22Rv1 (cell line): ENCODE measurements around the gene DUSP1.

Experiments
- ZFX ChIP-seq: fragments of 450-650 bp; IDR thresholded peaks from 2 replicates; pipeline ENCODE4 v1.6.1; 2017; ENCODE audit warnings: antibody characterized with exemption, borderline replicate concordance
- TF ChIP-seq, protein P1 (sequence below): fragments of 450-650 bp; IDR thresholded peaks from 2 replicates; pipeline ENCODE4 v1.5.1; 2017; ENCODE audit warnings: mild to moderate bottlenecking

DNA sequence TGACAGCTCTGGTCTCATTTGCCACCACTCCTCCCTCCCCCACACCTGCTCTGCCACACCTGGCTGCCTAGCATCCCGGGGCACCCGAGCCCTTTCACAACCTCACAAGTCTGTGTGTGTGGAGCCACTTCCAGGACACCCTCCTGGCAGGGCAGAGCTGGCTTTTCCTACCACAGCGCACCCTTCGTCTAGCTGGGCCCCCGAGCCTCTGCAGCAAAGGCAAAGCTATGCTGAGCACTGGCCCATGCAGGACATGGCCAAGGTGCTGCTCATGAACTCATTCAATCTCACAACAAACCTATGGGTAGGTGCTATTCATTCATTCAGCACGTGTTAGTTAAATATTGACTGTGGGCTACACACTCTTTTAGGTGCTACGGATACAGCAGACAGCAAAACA is 43.4 kb downstream of the DUSP1 start:
- TF ChIP-seq, protein P1, sequence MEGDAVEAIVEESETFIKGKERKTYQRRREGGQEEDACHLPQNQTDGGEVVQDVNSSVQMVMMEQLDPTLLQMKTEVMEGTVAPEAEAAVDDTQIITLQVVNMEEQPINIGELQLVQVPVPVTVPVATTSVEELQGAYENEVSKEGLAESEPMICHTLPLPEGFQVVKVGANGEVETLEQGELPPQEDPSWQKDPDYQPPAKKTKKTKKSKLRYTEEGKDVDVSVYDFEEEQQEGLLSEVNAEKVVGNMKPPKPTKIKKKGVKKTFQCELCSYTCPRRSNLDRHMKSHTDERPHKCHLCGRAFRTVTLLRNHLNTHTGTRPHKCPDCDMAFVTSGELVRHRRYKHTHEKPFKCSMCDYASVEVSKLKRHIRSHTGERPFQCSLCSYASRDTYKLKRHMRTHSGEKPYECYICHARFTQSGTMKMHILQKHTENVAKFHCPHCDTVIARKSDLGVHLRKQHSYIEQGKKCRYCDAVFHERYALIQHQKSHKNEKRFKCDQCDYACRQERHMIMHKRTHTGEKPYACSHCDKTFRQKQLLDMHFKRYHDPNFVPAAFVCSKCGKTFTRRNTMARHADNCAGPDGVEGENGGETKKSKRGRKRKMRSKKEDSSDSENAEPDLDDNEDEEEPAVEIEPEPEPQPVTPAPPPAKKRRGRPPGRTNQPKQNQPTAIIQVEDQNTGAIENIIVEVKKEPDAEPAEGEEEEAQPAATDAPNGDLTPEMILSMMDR: no peak
- no peak for TF ChIP-seq ZFX
